Esophagus muscularis mucosa (tissue), 4 donors: ENCODE data around the gene XPNPEP1.

Experiments
- CTCF ChIP-seq, 3 experiments: fragments of 200-600 bp in 2 of 3; fragments of 450-650 bp in 1 of 3; sonication (generic) in 2 of 3; IDR thresholded peaks; one replicate each; pipeline ENCODE4 v1.5.1; 2017 to 2019; ENCODE audit warnings: antibody characterized with exemption in 3 of 3, mild to moderate bottlenecking in 2 of 3, moderate library complexity in 1 of 3
- EP300 ChIP-seq: sonication (generic); formaldehyde crosslinking; IDR thresholded peaks from one replicate; pipeline ENCODE4 v1.6.1; 2017; ENCODE audit warnings: antibody characterized with exemption
- POLR2A ChIP-seq: fragments of 450-650 bp; IDR thresholded peaks from one replicate; pipeline ENCODE4 v1.6.1; 2017; ENCODE audit warnings: antibody characterized with exemption, moderate library complexity, mild to moderate bottlenecking, low read depth
- POLR2AphosphoS5 ChIP-seq, 2 donors: sonication (generic); formaldehyde crosslinking; IDR thresholded peaks; one replicate each; pipeline ENCODE4 v1.6.1; 2017; ENCODE audit warnings: antibody characterized with exemption in 2 of 2

- TF ChIP-seq CTCF (IDR thresholded peaks at IDR 0.05) (no peak), POLR2A (no peak), POLR2AphosphoS5 (IDR thresholded peaks at IDR 0.05) (no peak), EP300 (no peak)
Measured at GRCh38 chr10:109929501-109930219, 6.3 kb upstream of the XPNPEP1 start.
